ENCODE results near the gene LYSMD4. TPM values are rescaled to one million over a fixed set of nuclear protein-coding genes. Genes with fewer than 3 reads are reported as not detected.

LYSMD4 gene
- total RNA-seq, 1 experiment from 2014 or later: 14.9 TPM

GRCh38 chr15:99741835-99742234, 8.6 kb upstream of the LYSMD4 start (continued):
- TF ChIP-seq, protein P1, sequence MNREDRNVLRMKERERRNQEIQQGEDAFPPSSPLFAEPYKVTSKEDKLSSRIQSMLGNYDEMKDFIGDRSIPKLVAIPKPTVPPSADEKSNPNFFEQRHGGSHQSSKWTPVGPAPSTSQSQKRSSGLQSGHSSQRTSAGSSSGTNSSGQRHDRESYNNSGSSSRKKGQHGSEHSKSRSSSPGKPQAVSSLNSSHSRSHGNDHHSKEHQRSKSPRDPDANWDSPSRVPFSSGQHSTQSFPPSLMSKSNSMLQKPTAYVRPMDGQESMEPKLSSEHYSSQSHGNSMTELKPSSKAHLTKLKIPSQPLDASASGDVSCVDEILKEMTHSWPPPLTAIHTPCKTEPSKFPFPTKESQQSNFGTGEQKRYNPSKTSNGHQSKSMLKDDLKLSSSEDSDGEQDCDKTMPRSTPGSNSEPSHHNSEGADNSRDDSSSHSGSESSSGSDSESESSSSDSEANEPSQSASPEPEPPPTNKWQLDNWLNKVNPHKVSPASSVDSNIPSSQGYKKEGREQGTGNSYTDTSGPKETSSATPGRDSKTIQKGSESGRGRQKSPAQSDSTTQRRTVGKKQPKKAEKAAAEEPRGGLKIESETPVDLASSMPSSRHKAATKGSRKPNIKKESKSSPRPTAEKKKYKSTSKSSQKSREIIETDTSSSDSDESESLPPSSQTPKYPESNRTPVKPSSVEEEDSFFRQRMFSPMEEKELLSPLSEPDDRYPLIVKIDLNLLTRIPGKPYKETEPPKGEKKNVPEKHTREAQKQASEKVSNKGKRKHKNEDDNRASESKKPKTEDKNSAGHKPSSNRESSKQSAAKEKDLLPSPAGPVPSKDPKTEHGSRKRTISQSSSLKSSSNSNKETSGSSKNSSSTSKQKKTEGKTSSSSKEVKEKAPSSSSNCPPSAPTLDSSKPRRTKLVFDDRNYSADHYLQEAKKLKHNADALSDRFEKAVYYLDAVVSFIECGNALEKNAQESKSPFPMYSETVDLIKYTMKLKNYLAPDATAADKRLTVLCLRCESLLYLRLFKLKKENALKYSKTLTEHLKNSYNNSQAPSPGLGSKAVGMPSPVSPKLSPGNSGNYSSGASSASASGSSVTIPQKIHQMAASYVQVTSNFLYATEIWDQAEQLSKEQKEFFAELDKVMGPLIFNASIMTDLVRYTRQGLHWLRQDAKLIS (CRISPR knock-in tag; IDR thresholded peaks at IDR 0.05; ENCODE audit: borderline replicate concordance): no peak
- TF ChIP-seq, protein P2, sequence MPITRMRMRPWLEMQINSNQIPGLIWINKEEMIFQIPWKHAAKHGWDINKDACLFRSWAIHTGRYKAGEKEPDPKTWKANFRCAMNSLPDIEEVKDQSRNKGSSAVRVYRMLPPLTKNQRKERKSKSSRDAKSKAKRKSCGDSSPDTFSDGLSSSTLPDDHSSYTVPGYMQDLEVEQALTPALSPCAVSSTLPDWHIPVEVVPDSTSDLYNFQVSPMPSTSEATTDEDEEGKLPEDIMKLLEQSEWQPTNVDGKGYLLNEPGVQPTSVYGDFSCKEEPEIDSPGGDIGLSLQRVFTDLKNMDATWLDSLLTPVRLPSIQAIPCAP (CRISPR knock-in tag; IDR thresholded peaks at IDR 0.05): no peak
- no peak for TF ChIP-seq IRF2 (CRISPR knock-in tag; IDR thresholded peaks at IDR 0.05; ENCODE audit: borderline replicate concordance, low read depth)

DNA sequence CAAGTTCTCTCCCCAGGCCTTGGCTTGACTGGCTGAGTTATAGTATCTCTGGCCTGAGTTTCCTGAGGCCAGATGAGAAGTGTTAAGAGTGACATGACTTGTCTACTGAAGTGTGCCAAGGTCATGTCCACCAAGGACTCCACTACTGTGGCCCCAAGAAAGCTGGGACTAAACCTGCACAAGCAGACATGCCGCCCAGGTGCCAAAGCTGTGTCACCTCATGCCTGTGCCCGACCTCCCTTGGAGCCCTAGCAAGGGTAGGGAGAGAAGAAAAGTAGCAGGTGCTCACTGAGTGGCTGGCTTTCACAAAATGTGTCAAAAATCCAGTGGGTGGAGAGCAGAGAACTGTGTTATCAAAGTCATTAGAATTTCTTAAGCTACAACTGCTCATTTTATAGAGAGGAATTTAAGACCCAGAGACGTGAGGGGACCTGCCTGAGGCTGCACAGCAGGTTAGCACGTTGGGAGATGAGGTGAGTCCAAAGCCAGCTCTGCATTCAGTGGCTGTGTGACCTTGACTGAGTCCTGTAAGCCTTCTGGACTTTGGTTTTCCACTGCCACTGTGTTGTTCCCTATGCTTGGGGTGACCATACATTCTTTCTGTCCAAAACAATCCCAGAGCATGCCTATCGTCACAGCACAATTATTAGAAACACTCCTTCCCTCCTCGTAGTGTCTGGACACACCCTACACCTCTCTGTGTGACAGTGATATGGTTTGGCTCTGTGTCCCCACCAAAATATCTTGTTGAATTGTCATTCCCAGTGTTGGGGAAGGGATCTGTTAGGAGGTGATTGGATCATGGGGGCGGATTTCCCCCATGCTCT, 5.0 kb upstream of the LYSMD4 start:
- no peak for ATAC-seq
- H3K36me3 Mint-ChIP-seq: no peaks in the 10 kb centered on the region
- no peaks in the 10 kb centered on the region for H3K9me3 Mint-ChIP-seq
- H3K4me3 Mint-ChIP-seq: no peak overlapping the region
- TF ChIP-seq IRF2 (CRISPR knock-in tag; IDR thresholded peaks at IDR 0.05; ENCODE audit: borderline replicate concordance, low read depth) (no peak), CREB1 (CRISPR knock-in tag; IDR thresholded peaks at IDR 0.05) (no peak)
- ChIA-PET POLR2A (no interaction called here), CTCF (interaction anchor here (2.0 kb wide), 1 partner anchor 34 kb away, joined by 8 read pairs; no protein-coding TSS in a partner anchor)
- peaks cover 3% of the 10 kb centered on the region for H3K4me1 Mint-ChIP-seq
- H3K27me3 Mint-ChIP-seq (ENCODE audit: low read depth): no peaks in the 10 kb centered on the region
- H3K27ac Mint-ChIP-seq: no peak overlapping the region
- DNase-seq (ENCODE audit: low spot score): no peak

GRCh38 chr15:99736702-99737101, 3.5 kb upstream of the LYSMD4 start:
- no peak overlapping the region for H3K4me3 Mint-ChIP-seq
- ChIA-PET CTCF (interaction anchor here (2.0 kb wide), 1 partner anchor 32 kb away, joined by 8 read pairs; no protein-coding TSS in a partner anchor), POLR2A (no interaction called here)
- TF ChIP-seq TEAD4 (CRISPR knock-in tag; IDR thresholded peaks at IDR 0.05) (no peak), HMGA2 (CRISPR knock-in tag; IDR thresholded peaks at IDR 0.05) (no peak), CREM (CRISPR knock-in tag; IDR thresholded peaks at IDR 0.05) (no peak), PRRX2 (CRISPR knock-in tag; IDR thresholded peaks at IDR 0.05) (no peak), ZNF138 (CRISPR knock-in tag; conservative IDR thresholded peaks at IDR 0.05) (no peak), ZNF219 (CRISPR knock-in tag; IDR thresholded peaks at IDR 0.05; ENCODE audit: borderline replicate concordance) (no peak), ZNF396 (CRISPR knock-in tag; IDR thresholded peaks at IDR 0.05; ENCODE audit: borderline replicate concordance) (no peak), STAT6 (CRISPR knock-in tag; conservative IDR thresholded peaks at IDR 0.05; ENCODE audit: low read depth) (no peak), ZBTB43 (CRISPR knock-in tag; IDR thresholded peaks at IDR 0.05) (no peak)
- TF ChIP-seq, protein P3, sequence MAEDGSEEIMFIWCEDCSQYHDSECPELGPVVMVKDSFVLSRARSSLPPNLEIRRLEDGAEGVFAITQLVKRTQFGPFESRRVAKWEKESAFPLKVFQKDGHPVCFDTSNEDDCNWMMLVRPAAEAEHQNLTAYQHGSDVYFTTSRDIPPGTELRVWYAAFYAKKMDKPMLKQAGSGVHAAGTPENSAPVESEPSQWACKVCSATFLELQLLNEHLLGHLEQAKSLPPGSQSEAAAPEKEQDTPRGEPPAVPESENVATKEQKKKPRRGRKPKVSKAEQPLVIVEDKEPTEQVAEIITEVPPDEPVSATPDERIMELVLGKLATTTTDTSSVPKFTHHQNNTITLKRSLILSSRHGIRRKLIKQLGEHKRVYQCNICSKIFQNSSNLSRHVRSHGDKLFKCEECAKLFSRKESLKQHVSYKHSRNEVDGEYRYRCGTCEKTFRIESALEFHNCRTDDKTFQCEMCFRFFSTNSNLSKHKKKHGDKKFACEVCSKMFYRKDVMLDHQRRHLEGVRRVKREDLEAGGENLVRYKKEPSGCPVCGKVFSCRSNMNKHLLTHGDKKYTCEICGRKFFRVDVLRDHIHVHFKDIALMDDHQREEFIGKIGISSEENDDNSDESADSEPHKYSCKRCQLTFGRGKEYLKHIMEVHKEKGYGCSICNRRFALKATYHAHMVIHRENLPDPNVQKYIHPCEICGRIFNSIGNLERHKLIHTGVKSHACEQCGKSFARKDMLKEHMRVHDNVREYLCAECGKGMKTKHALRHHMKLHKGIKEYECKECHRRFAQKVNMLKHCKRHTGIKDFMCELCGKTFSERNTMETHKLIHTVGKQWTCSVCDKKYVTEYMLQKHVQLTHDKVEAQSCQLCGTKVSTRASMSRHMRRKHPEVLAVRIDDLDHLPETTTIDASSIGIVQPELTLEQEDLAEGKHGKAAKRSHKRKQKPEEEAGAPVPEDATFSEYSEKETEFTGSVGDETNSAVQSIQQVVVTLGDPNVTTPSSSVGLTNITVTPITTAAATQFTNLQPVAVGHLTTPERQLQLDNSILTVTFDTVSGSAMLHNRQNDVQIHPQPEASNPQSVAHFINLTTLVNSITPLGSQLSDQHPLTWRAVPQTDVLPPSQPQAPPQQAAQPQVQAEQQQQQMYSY (CRISPR knock-in tag; IDR thresholded peaks at IDR 0.05): no peak
- TF ChIP-seq, protein P4, sequence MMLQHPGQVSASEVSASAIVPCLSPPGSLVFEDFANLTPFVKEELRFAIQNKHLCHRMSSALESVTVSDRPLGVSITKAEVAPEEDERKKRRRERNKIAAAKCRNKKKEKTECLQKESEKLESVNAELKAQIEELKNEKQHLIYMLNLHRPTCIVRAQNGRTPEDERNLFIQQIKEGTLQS (CRISPR knock-in tag; conservative IDR thresholded peaks at IDR 0.05): no peak
- H3K9me3 Mint-ChIP-seq: no peaks in the 10 kb centered on the region
- H3K4me1 Mint-ChIP-seq: peaks cover 10% of the 10 kb centered on the region
- no peak for ATAC-seq
- DNase-seq (ENCODE audit: low spot score): no peak
- peaks cover 7% of the 10 kb centered on the region for H3K27me3 Mint-ChIP-seq (ENCODE audit: low read depth)
- no peaks in the 10 kb centered on the region for H3K36me3 Mint-ChIP-seq
- no peak overlapping the region for H3K27ac Mint-ChIP-seq
